Hippocampal formation (tissue), 2 donors: Measurements from ENCODE around the gene SLC25A13.

Experiments
- DNase-seq, 2 donors: peaks; one replicate each; lab custom pipeline; 2025; lab: John Stamatoyannopoulos, UW

The SLC25A13 gene

GRCh38 chr7:96093435-96093834 lies 228.5 kb downstream of the SLC25A13 start:
- DNase-seq = no peak

- no peak for DNase-seq
Observed at GRCh38 chr7:96090756-96091155, 231.1 kb downstream of the SLC25A13 start.

GRCh38 chr7:96089511-96089910 lies 232.4 kb downstream of the SLC25A13 start:
- DNase-seq = no peak

GRCh38 chr7:96088579-96088978 lies 233.3 kb downstream of the SLC25A13 start:
- no peak for DNase-seq

DNA sequence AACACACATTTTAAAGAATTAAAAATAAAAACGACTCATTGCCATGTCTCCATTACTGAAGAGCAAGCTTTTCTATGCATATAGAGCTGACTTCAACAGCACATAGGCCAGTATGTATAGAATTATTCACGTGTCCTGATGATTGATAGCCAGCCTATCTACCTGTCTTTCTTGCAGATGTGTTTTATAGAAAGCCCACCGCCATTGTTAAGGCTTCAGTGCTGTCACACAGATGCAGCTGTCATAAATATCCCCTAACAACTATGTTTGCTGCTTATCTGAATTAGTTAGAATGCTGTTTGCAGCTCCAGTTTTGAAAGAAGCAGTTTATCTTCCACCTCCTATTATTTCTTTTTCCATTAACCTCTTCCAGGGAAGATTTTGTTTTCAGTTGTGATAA lies 235.9 kb downstream of the SLC25A13 start:
- no peak for DNase-seq

- DNase-seq = no peak
Observed at GRCh38 chr7:96084881-96085553, 236.9 kb downstream of the SLC25A13 start.

DNA sequence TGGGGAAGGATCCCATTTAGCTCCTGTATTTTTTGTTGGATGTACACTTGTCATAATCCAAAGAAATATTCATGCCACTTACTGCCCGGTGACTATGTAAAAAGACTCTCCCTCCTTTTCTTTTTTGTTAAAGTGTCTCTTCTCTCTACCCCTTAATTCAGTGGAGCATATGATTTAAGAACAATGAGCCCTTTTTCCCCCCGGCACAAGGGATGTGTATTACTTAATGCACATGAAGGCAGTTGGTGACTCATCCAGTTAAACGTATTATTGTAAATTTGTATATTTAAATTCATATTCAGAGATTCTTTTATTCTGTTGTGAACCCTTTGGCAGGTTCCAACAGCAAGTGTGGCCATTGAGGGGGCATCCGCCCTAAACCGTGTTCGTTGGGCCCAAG lies 241.9 kb downstream of the SLC25A13 start:
- DNase-seq = no peak

DNA sequence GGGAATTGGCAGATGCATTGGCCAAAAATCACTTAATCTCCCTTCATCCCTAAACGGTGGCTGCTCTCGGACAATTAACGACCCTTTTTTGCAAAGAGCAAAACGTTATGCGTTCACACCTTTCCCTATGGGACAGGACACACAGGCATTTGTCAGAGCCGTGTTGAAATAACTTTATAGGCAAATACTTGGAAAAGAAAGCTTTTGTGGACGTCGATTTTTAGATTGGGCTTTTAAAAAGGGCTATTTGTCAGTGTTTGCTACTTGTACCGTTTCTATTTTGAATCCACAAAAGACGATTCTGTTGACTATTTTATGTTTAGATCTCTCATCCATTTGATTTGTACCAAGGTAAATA lies 245.6 kb downstream of the SLC25A13 start:
- DNase-seq = no peak

- DNase-seq = peak; percentile 44 to 74
Observed at GRCh38 chr7:96075510-96076349, 246.2 kb downstream of the SLC25A13 start.

- no peak for DNase-seq
Observed at GRCh38 chr7:96074871-96075270, 247.0 kb downstream of the SLC25A13 start.
